ACC112 (cell line): ENCODE data around the gene KRTAP4-7.

Experiments
- H2AFZ ChIP-seq: fragments of 200-600 bp; sonication (generic); one replicate; pipeline ENCODE4 v1.6.0; 2017; ENCODE audit warnings: antibody characterized with exemption, low read length; ENCODE audit not compliant: unreplicated experiment
- H3K27ac ChIP-seq: fragments of 200-600 bp; sonication (generic); 2 replicates; pipeline ENCODE4 v1.5.1; 2014; ENCODE audit warnings: low read depth, mild to moderate bottlenecking, antibody characterized with exemption, low read length, moderate library complexity
- H3K27me3 ChIP-seq: fragments of 200-600 bp; sonication (generic); 2 replicates; pipeline ENCODE4 v1.6.1; 2014; ENCODE audit warnings: mild to moderate bottlenecking, antibody characterized with exemption, low read length, moderate library complexity, mixed read lengths; ENCODE audit not compliant: insufficient read depth
- H3K36me3 ChIP-seq: fragments of 200-600 bp; sonication (generic); 2 replicates; pipeline ENCODE4 v1.6.1; 2016; ENCODE audit warnings: mild to moderate bottlenecking, antibody characterized with exemption, low read length, moderate library complexity, mixed read lengths; ENCODE audit not compliant: insufficient read depth
- H3K4me1 ChIP-seq: fragments of 200-600 bp; sonication (generic); one replicate; pipeline ENCODE4 v1.6.1; 2016; ENCODE audit warnings: low read length, mixed read lengths; ENCODE audit not compliant: insufficient read depth, unreplicated experiment, control insufficient read depth
- H3K4me3 ChIP-seq: fragments of 200-600 bp; sonication (generic); 2 replicates; pipeline ENCODE4 v1.5.1; 2014; ENCODE audit warnings: mild to moderate bottlenecking, low read depth, low read length
- H3K79me2 ChIP-seq: fragments of 200-600 bp; sonication (generic); one replicate; pipeline ENCODE4 v1.6.0; 2016; ENCODE audit warnings: low read length; ENCODE audit not compliant: control insufficient read depth, unreplicated experiment, insufficient read depth

Gene KRTAP4-7

GRCh38 chr17:41127371-41127770 lies 43.4 kb downstream of the KRTAP4-7 start:
- Histone ChIP-seq H3K4me1 (peaks cover 12% of the 10 kb centered on the region), H3K4me3 (no peak overlapping the region), H2AFZ (no peak overlapping the region), H3K27me3 (no peaks in the 10 kb centered on the region), H3K36me3 (no peaks in the 10 kb centered on the region), H3K27ac (no peak overlapping the region), H3K79me2 (no peaks in the 10 kb centered on the region)

GRCh38 chr17:41131979-41132378 lies 48.0 kb downstream of the KRTAP4-7 start:
- peak overlapping the region; percentile 21; the same call in 1 of the 2 replicates for H3K4me3 ChIP-seq
- H2AFZ ChIP-seq: no peak overlapping the region
- H3K79me2 ChIP-seq: no peaks in the 10 kb centered on the region
- H3K4me1 ChIP-seq: peaks cover 16% of the 10 kb centered on the region
- H3K27me3 ChIP-seq: no peaks in the 10 kb centered on the region
- peak overlapping the region; percentile 32 for H3K27ac ChIP-seq
- no peaks in the 10 kb centered on the region for H3K36me3 ChIP-seq

DNA sequence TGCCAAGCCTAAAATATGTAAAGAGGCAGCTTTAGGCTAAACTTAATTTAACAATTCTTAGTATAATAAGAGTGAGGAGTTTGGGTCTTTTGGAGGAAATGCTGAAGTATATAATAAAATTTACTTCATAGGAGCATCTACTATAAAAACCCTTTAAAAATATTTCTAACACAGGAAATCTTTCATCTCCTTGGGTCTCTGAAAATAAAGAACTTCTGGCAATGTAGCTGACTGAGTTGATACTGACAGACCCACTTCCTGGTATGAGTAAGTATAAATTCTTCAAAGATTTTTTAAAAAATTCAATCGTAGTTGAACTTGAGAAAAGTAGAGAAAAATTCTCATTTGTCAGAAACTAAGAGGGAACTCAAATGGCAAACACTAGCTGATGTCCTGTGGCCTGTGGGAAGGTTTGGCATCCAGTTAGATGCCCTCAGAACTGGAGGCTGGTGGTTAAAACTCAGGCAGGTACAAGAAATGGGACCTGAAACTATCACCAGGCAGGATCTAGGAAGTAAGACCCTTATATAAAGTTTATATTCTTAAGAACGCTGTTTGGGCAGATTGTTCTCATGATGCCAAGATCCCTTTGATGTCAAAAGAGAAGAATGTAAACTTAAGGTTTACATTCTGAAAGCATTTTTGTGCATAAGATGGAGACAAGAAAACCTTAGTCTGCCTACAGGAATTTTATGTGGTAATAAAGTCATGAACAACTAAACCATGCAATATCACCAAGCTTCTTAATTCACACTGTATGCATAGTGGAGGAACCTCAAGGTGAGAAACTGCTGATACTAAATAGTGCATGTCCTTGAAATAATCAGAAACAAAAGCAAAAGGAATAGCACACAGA lies 50.2 kb downstream of the KRTAP4-7 start:
- Histone ChIP-seq H3K27ac (no peak overlapping the region), H3K36me3 (no peaks in the 10 kb centered on the region), H3K79me2 (no peaks in the 10 kb centered on the region), H2AFZ (peak overlapping the region; percentile 54), H3K27me3 (no peaks in the 10 kb centered on the region), H3K4me1 (peaks cover 16% of the 10 kb centered on the region), H3K4me3 (no peak overlapping the region)
